NCI-H1105 (cell line): ENCODE results near the gene BRMS1.
"Not testable (repeated sequence)": the region's sequence is repeated elsewhere in the genome, so short reads cannot be mapped to it uniquely, and the experiment has no call there.

Source experiments
- DNase-seq: peaks from one replicate; lab custom pipeline; 2025; lab: John Stamatoyannopoulos, UW

BRMS1 gene

GRCh38 chr11:66344550-66345315 is at the start of gene BRMS1:
BRMS1 (minus strand) TSS chr11:66345104; CDS start chr11:66342234, 2,870 bp downstream.
- DNase-seq, result peak; percentile 93

- no peak for DNase-seq
Measured at GRCh38 chr11:66393954-66394353, 49.0 kb upstream of the BRMS1 start.

DNA sequence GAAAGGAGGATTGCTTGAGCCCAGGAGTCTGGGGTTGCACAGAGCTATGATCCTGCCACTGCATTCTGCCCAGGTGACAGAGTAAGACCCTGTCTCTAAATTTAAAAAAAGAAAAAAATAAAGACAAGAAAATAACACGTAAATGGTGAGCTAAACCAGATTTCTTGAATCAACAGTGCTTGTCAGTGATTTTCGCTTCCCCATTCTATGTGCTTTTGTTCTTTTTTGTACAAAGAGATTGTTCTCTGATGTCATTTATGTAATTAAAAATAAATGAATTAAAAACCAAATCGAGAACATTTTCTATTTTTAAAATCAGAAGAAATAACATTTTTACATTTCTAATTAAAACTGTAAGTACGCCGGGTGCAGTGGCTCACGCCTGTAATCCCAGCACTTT is 46.4 kb upstream of the BRMS1 start:
- no peak for DNase-seq

- DNase-seq, result peak; percentile 42
Measured at GRCh38 chr11:66388780-66389386, 44.0 kb upstream of the BRMS1 start.

DNA sequence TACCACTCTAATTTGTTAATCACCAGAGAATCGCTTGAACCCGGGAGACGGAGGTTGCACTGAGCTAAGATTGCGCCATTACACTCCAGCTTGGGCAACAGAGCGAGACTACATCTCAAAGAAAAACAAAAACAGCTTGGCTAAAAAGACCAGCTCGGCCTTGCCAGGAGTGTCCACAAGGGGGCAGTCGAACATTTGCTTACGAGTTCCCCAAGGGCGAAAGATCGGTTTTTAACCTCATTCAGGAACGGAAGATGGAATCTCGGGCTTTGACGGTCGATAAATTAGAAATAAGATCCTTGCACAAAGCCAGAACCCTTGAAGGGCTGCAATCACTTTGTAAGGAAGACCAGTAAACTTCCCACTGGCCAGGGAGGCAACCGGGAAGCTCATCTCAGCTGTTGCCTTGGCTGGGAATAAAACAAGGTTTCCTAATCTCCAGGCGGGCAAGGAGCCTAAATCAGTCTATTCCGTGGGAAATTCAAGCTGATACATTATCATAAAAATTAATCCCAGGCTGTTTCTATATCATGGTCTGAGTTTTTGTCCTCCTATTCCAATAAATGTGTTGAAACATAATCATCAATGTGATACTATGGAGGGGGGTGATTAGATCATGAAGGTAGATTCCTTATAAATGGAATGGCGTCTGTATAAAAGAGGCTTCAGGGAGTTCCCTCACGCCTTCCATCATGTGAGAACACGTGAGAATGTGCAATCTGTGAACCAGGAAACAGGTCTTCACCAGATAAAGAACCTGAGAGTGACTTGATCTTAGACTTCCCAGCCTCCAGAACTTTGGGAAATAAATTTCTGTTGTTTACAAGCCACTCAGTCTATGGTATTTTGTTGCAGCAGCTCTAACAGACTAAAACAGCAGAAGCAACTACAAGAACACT is 41.5 kb upstream of the BRMS1 start:
- peak; percentile 85 for DNase-seq

- DNase-seq, result not testable (repeated sequence)
Measured at GRCh38 chr11:66384316-66384715, 39.4 kb upstream of the BRMS1 start.

DNA sequence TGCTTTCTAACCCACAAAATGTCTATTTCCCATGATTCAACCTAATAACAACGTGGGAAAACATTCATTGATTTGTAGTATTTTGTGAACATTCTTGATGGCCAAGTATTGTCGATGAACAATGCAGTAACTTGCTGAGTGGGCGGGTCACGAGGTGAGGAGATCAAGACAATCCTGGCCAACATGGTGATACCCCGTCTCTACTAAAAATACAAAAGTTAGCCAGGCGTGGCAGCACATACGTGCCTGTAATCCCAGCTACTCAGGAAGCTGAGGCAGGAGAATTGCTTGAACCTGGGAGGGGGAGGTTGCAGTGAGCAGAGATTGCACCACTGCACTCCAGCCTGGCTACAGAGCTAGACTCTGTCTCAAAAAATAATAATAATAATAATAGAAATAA is 35.4 kb upstream of the BRMS1 start:
- not testable (repeated sequence) for DNase-seq

GRCh38 chr11:66373690-66374287 is 28.9 kb upstream of the BRMS1 start:
- not testable (repeated sequence) for DNase-seq

GRCh38 chr11:66373265-66373664 is 28.4 kb upstream of the BRMS1 start:
- DNase-seq, result no peak

GRCh38 chr11:66371627-66372415 is 26.9 kb upstream of the BRMS1 start, which contains the start of gene SLC29A2:
SLC29A2 (minus strand) TSS chr11:66371760; CDS start chr11:66371591, 169 bp downstream.
- peak; percentile 93 for DNase-seq

GRCh38 chr11:66369073-66369894 is 24.4 kb upstream of the BRMS1 start:
- no peak for DNase-seq

- no peak for DNase-seq
Measured at GRCh38 chr11:66368484-66368883, 23.6 kb upstream of the BRMS1 start.

GRCh38 chr11:66367561-66368312 is 22.8 kb upstream of the BRMS1 start:
- no peak for DNase-seq

GRCh38 chr11:66366844-66367477 is 22.1 kb upstream of the BRMS1 start:
- DNase-seq, result no peak

DNA sequence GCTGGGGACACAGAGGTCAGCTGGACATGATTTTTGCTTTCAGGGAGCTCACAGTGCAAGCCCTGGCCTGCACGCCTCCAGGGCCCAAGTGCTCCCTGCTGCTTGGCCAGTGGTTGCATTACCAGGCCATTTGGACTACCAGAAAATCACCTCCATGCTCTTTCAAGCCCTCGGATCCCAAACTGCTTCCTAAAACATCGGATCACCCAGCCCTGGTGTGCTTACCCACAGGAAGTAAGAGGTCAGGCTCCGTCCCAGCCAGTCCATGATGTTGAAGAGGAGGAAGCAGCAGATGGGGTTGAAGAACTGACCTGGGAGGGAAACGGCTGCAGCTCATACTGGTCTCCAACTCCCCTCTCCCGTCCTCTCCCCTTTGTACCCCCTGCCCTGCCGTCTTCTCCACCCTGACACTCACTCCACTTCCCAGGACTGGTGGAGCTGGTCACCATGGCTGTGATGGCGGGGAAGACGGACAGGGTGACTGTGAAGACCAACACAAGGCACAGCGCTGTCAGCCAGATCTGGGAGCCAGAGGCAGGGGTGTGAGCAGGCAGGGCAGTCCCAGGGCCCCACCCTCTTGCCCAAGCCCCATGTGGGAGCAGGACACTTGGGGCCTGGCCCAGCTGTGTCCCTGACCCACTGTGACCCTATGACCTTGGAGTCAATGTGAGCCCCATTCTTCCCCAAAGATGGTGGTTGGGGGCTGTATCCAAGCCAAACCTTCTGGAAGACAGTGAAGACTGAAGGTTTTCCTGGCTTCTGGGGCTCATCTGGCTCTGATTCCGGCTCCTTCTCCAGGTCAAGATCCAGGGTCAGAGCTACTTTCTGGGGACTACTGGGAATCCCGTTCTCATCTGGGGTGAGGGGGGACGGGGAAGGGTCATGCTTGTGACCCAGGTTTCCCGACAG is 21.1 kb upstream of the BRMS1 start:
- DNase-seq, result no peak

GRCh38 chr11:66365166-66365565 is 20.3 kb upstream of the BRMS1 start:
- no peak for DNase-seq

- DNase-seq, result no peak
Measured at GRCh38 chr11:66363805-66364535, 19.1 kb upstream of the BRMS1 start.
